NCI-H1092 treated with DMSO at 0.1 percent for 48 hours (cell line): Measurements from ENCODE around the gene DNMT3A.

Experiments used
- DNase-seq: peaks from one replicate; lab custom pipeline; 2025; lab: John Stamatoyannopoulos, UW

The DNMT3A gene

DNA sequence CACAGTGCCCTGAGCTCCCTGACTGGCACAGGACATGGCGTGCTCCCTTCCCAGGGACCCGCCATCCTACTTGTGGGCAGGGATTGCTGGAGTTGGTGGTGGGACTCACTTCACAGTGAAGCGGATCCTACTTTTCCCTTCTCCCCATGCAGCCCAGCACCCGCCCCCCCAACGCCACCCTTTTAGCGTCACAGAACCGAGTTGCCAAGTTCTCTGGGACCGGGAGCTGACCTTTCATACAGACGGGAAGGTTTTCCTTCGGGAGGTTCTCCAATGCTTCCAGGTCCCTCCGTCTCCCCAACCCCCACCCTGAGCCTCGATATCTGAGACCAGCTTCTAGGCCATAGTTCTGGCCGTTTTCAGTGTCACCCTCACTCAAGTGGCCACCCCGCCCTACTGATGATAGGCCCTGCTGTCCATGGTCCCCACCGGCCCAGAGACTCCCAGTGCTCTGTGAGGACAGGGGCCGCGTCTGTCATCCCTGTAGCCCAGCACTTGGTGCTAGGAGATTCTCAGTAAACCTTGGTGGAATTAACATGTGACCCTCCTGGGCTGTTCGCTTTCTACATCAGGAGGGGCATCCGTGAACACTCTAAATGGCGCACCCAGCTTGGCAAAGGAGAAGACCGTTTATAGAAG lies 1.6 kb upstream of the DNMT3A start:
- no peak for DNase-seq

DNA sequence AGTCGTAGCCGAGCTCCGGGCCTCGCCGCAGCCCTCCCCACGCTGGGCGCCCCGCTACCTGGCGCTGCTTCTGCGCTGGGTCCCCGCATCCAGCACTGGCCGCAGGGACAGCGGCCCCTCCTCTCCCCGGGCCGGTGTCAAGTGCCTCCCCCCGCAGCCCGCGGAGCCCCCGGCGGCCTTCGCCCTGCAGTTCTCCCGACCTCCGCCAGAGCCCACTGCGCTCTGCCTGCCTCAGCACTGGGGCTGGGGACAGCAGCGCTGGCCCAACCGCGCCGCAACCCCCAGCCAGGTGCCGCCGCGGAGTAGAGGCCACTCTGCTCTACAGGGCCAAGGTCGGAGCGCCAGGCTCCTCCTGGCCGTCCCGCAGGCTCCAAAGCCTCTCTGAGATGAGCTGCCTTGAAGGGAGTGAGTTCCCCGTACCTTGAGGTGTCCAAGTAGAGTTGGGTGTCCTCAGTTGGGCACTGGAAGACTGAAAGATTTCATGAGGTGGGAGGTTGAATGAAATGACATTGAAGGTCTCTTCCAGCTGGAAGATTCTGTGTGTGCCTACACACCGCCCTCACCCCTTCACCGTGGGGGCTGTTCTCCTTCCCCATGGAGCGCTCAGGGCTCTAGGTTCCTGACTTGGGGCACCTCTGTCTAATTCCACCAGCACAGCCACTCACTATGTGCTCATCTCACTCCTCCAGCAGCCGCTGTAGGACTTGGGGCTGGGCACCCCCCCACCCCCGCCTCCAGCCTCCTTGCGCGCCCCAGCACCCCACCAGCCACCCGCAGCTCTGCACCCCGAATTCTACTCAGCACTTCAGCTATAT lies 854 bp upstream of the DNMT3A start:
- peak; percentile 69 for DNase-seq

DNA sequence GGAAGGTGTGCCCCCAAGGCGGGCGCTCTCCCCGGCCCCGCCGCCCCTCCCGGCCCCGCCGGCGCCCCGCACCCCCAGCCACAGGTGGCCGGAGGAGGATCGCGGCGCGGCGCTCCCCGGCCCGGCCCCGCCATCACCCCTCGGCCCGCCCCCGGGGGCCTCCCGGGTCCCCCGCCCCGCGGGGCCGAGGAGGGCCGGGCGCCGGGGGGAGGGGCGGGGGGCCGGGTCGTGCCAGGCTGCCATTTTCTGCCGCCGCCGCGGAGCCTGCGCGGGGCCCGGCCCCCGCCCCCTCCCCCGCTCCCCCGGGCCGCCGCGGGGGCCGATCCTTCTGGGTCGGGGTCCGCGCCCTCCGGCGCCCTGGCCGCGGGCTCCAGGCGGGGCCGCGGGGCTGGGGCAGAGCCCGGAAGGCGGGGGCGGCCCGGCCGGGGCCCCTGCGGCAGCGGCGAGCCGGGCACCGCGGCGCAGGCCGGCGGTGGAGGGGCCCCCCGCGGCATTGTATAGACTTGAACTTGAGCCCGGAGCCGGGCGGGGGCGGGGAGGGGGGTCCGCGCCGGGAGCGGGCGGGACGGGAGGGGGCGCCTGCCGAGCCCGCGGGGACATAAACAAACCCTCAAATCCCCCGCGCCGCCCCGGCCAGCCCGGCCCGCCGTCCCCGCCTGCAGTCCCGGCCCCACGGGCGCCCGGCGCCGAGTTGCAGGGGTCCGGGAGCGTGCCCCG lies 556 bp downstream of the DNMT3A start:
- DNase-seq = no peak

- peak; percentile 18 for DNase-seq
Observed at GRCh38 chr2:25340181-25340921, 1.4 kb downstream of the DNMT3A start.

- DNase-seq = peak; percentile 40
Observed at GRCh38 chr2:25339791-25340180, 1.9 kb downstream of the DNMT3A start.

- DNase-seq = no peak
Observed at GRCh38 chr2:25339211-25339674, 2.5 kb downstream of the DNMT3A start.

GRCh38 chr2:25338401-25338800 lies 3.3 kb downstream of the DNMT3A start:
- DNase-seq = no peak

DNA sequence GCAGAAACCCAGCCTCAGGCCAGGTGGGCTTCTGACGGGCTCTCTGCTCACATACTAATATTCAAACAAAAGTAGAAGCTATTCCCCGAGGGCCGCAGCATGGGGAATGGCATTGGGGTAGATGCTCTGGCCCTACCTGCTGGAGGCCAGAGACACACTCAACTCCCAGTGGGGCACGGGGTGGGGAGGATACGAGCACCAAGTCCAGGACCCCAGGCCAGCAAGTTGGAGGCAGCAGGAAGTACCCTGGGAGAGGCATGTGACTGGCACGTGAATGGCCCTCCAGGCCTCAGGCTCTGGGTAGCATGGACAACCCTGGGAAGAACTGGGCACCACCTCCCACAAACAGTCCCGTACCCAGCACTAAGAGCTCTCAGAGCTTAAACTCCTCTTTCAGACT lies 3.8 kb downstream of the DNMT3A start:
- DNase-seq = no peak

DNA sequence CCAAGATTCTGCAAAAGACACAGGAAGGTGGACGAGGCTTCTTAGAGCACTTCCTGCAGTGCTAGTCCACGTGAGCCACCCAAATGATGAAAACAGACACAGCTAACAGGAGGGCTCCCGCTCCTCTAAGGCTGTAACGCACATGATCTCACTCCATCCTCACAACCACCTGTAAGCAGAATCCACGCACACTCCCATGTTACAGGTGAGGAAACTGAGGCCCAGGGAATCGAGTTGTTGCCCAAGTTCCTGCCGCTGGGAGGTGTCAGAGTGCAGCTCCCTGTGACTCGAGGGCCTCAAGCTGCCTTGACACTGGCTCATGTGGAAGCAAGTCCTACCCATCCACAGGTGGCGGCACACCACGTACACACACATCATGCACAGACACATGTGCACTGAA lies 4.4 kb downstream of the DNMT3A start:
- no peak for DNase-seq

GRCh38 chr2:25336383-25336841 lies 5.3 kb downstream of the DNMT3A start:
- DNase-seq = no peak

DNA sequence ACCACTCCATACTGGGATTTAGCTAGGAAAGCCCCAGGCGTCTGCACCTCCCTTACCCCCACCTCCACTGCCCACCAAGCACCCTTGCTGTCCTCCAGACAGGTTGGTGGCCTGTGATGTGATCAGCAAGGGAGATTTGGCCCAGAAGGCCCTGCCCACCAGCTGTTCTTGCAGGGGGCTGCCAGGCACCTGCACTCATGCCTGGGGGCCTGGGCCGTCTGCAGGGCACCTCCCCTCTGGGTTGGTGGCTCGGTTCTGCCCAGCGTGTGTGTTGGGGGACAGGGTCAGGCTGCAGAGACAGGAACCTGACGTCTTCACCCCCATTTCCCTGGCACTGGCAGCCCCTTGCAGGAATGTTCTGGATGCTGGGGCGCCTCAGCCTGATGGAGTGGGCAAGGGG lies 5.8 kb downstream of the DNMT3A start:
- no peak for DNase-seq

- no peak for DNase-seq
Observed at GRCh38 chr2:25335204-25335603, 6.5 kb downstream of the DNMT3A start.

DNA sequence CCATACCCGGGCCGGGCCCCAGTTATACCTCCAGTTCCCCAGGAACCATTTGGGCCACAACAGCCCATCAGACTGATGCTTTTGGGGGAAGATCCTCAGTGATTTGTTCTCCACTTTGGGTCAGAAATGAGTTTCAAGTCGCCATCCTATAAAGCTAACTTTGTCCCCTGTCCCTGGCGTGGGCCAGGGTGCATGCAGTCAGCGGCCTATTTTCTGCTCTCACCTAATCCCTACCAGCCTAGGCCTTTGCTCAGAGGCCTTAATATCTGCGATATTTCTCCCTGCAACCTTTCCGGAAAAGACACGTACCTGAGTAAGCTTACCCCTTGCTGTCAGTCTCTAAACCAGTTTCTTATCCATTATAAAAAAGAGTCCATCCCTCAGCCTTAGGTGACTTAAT lies 7.2 kb downstream of the DNMT3A start:
- no peak for DNase-seq

- no peak for DNase-seq
Observed at GRCh38 chr2:25333981-25334380, 7.7 kb downstream of the DNMT3A start.

- DNase-seq = no peak
Observed at GRCh38 chr2:25332571-25332970, 9.2 kb downstream of the DNMT3A start.

DNA sequence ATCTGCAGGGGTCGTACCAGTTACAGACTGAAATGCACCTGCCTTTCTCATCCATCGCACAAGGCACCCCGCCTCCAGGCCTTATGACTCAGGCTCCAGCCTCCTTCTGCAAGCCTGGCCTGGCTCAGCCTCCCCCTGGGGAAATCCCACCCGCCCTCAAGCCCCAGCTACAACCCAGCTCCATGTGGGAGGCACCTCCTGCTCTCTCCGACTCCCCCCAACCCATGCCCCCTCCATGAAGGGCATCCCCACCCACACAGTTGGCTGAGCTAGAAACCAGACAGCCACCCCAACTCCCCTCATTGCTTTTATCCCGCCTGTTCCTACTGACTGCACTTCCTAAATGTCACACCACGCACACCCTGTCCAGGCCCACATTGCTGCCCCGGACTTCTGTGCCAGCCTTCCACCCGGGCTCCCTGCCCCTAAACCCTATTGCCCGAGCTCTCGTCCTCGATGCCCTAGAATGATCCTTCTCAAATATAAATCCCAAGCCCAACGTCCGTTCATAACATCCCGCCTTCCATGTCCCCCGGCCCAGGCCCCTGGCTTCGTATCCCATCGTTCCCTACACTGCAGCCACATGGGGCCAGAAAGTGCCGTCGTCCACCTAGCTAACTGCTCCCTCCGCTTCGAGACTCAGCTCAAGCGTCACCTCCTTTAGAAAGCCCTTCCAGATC lies 9.9 kb downstream of the DNMT3A start:
- DNase-seq = no peak

DNA sequence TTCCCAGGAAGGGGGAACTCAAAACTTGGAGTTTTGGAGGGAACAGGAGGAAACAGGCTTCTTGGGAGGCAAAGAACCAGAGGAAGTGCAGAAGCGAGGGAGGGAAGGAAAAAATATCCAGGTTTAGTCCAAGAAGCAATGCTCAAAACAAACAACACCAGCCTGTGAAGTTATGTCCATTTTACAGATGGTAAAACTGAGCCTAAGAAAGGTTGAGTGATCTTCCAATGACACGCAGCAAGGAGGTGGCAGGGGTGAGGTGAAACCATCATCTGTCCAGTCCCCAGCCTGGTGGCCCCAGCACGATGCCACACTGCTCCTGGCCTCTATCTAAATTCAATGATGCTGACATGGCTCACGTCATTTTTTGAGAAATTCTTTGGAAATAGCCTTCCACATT lies 10.8 kb downstream of the DNMT3A start:
- DNase-seq = no peak

- no peak for DNase-seq
Observed at GRCh38 chr2:25330273-25330672, 11.5 kb downstream of the DNMT3A start.

GRCh38 chr2:25328152-25329085 lies 13.3 kb downstream of the DNMT3A start:
- no peak for DNase-seq

DNA sequence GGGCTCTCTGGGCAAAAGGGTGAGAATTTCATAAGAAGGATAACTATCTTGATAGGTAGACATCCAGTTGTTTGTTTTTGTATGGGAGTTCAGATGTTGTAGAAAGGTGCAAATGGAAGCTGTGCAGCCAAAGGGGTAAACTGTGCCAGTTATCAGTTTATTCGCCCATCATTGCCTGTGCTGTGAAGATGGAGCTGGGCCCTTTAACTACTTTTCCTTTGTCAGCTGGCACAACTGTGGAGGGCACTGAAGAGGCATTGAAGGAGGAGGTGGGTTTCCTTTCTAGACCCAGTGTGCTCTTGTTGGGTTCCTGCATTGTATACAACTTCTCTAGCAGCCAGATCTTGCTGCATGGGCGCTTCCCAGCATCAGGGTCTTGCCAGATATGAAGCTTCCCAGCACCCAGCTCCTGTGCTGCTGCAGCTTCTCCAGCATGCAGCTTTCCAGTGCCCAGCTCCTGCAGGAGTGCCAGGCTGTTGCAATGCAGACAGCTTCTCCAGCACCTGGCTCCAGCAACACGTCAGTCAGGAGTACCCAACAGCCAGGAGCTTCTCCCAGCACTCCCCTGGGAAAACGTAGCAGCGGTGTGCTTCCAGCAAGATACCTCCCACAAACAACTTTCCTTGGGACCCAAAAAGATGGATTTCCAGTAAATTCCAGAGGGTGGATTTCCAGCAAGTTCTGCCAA lies 15.3 kb downstream of the DNMT3A start:
- no peak for DNase-seq
